GM13977 (cell line): Measurements from ENCODE around the gene GLT1D1.

Experiments
- DNase-seq: peaks from one replicate; pipeline ENCODE4 v3.0.0; 2012; ENCODE audit warnings: low spot score
- in situ Hi-C: fragments of 300-500 bp; cut with MboI; formaldehyde crosslinking; loops from one replicate; pipeline ENCODE4 v1.12.0; 2022; ENCODE audit warnings: low sequenced_read_pairs, low pct_unique_long_range_greater_than_20kb, mixed read lengths, inconsistent platforms; ENCODE audit not compliant: unreplicated experiment
- TF ChIP-seq, protein P1 (sequence below): IDR thresholded peaks from 2 replicates; pipeline ENCODE4 v1.5.1; 2012; ENCODE audit warnings: mild to moderate bottlenecking, control low read depth; ENCODE audit not compliant: insufficient read depth; ENCODE audit errors: extremely low read depth, missing control alignments

Gene GLT1D1

DNA sequence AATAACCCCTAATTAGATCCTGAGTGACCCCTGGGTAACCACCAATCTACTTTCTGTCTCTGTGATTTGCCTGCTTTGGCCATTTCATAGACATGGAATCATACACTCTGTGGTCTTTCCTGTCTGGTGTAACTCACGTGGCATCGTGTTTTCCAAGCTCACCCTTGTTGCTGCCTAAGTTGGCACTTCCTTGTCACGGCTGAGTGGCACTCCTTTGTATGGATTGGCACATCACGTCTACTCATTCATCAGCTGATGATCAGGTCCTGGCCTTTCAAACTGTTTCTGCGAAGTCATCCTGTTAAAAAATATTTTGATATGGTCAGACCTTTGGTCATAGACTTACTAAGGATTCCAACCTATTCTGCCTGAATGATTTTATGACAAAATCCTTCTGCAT is 87.7 kb downstream of the GLT1D1 start:
- TF ChIP-seq, protein P1, sequence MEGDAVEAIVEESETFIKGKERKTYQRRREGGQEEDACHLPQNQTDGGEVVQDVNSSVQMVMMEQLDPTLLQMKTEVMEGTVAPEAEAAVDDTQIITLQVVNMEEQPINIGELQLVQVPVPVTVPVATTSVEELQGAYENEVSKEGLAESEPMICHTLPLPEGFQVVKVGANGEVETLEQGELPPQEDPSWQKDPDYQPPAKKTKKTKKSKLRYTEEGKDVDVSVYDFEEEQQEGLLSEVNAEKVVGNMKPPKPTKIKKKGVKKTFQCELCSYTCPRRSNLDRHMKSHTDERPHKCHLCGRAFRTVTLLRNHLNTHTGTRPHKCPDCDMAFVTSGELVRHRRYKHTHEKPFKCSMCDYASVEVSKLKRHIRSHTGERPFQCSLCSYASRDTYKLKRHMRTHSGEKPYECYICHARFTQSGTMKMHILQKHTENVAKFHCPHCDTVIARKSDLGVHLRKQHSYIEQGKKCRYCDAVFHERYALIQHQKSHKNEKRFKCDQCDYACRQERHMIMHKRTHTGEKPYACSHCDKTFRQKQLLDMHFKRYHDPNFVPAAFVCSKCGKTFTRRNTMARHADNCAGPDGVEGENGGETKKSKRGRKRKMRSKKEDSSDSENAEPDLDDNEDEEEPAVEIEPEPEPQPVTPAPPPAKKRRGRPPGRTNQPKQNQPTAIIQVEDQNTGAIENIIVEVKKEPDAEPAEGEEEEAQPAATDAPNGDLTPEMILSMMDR = no peak
- DNase-seq = no peak
- in situ Hi-C loops = no loop called here

DNA sequence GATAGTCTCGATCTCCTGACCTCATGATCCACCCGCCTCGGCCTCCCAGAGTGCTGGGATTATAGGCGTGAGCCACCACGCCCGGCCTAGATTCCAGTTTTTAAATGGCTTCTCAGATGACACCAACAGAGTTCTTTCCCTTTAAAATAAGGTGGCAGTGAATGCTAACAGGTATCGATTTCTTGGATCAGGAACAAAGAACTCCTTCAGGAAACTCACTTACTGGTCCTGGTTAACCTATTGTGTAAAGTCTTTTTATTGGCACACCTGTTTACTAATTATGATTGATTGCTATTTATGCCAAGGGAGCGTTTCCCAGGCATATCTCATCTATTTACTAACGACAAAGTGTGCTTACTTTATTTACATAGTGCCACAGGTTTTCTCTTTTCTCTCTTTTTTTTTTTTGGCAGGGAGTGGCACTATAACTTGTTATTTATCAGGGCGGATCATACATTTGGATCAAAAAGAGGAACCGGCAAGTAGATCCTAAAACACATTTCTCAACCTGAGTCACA is 89.7 kb downstream of the GLT1D1 start:
- TF ChIP-seq, protein P1 = no peak
- in situ Hi-C loops = no loop called here
- DNase-seq = no peak

DNA sequence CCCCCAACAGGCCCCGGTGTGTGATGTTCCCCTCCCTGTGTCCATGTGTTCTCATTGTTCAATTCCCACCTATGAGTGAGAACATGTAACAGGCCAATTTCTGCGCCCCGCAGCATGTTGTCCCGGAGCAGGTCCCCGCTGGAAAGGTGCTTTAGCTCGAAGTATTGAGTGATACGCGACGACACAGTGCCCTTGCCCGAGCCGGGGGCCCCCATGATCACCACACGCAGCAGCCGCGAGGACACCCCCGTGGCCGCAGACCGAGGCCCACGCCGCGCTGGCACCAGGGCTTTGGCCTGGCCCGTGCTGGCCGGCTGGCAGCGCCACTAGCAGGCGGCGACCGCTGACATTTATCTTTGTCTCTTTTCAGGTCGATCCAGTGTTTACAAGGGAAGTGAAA is 91.7 kb downstream of the GLT1D1 start:
- in situ Hi-C loops = no loop called here
- no peak for DNase-seq
- TF ChIP-seq, protein P1 = no peak

DNA sequence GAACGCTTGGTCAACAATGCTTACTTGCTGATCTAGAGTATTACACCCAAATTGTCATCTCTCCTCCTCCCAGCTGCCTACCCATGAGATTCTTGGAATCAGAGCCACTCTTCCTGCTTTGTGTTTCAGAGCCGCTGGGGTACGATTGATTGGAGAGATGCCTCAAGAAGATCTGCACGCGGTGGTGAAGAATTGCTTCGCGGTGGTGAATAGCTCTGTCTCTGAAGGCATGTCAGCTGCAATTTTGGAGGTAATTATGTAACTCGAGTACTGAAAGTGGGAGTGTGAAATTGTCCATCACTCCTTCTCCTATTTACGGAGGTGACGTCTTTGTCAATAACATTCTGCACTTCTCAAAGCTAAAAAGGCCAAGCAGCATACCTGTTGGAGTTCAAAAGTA is 93.9 kb downstream of the GLT1D1 start:
- no peak for DNase-seq
- TF ChIP-seq, protein P1 = no peak
- in situ Hi-C loops = no loop called here

DNA sequence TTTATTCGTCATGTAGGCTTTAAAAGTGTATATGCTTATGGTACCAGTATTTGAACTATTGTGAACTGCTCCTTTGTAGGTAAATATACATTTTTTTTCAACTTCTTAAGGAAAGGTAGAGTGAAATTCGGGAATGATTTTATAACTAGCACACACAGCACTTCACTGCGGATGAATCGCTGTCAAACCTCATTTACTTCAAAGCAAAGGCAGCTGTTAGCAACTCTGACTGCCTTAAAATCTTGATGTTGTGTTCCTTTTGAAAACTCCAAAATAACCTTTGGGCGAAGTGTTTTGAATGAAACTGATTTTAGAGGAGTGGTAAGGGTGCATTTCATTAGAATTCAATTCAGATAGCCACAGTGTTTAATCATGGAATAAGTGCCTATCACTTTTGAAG is 95.8 kb downstream of the GLT1D1 start:
- TF ChIP-seq, protein P1 = no peak
- no peak for DNase-seq
- in situ Hi-C loops = no loop called here

DNA sequence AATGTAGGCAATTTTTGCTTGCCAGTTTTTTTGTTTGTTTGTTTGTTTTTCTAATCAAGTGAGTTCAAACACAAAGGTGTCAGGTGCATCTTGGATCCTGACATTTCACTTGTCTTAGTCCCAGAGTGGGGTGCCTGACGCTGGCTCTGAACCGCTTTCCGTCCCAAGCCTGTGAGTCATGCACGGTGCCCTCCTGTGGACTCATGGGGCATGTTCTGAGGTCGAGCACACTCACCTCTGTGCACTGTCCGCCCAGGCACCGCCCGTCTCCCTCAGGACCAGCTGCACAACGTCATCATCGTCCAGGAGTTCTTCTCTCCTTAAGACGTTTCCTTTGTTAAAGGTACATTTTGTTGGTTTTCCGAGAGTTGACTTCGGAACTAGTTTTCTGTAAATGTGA is 98.2 kb downstream of the GLT1D1 start:
- DNase-seq = no peak
- in situ Hi-C loops = no loop called here

DNA sequence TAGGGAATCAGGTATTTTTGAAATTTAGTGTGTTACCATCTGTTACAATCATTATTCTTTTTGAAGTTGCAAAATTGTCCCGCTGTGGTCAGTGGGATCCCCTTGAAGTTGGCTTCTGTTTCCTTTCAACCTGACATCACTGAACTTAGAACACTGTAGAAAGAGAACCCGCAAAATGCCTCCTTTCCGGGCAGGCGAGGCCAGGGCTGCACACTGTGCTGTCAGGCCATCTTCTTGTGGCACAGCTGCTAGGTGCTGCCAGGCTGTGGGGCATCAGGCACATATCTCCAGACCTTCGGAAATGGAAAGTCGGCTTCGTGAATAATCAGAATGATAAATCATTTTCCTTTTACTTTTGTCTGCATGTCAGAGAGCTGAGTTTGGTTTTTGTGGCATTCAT is 103.5 kb downstream of the GLT1D1 start:
- no peak for DNase-seq
- TF ChIP-seq, protein P1 = no peak
- in situ Hi-C loops = no loop called here

More for the DNA sequence above, 98.2 kb downstream of the GLT1D1 start:
- TF ChIP-seq, protein P1 = peak; percentile 16
